ENCODE data around the gene TBC1D5. TPM values are rescaled to one million over a fixed set of nuclear protein-coding genes. Genes with fewer than 3 reads are reported as not detected.

The TBC1D5 gene
- total RNA-seq, 3 donors from 2014 or later: 70.1 to 109 (median 90.1) TPM

DNA sequence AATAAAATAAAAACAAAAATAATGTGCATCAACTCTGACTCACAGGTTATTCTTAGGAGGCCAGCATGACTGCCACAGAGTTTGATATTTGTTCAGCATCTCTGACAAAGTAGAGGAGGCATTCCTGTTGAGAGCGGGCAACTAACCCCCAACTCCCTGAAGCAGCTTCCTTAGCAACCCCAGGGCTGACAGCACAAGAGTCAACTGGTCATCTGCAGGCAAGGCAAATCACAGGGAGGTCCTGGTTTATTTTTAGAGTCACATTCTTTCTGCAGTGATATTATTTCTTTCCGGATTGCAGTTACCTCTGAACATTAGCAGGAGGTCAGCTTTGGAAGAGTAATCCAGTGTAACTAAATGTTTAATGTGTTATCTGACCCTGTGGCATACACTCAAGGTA, 584.7 kb downstream of the TBC1D5 start:
- H3K4me1 ChIP-seq: no peaks in the 10 kb centered on the region
- peaks cover 14 to 19% of the 10 kb centered on the region in 2 donors for H3K9me3 ChIP-seq
- intact Hi-C loops (cut with DNase I; ENCODE audit: low total_unique reads): no loop called here
- TF ChIP-seq POLR2AphosphoS5 (IDR thresholded peaks at IDR 0.05): no peak
- no peak for TF ChIP-seq POLR2A (IDR thresholded peaks at IDR 0.05)
- H3K4me3 ChIP-seq: no peak overlapping the region
- H3K27ac ChIP-seq: no peak overlapping the region
- DNase-seq (ENCODE audit: low spot score in 2 of 2): no peak
- H3K36me3 ChIP-seq: peaks cover 6% of the 10 kb centered on the region
- H3K27me3 ChIP-seq: no peaks in the 10 kb centered on the region

DNA sequence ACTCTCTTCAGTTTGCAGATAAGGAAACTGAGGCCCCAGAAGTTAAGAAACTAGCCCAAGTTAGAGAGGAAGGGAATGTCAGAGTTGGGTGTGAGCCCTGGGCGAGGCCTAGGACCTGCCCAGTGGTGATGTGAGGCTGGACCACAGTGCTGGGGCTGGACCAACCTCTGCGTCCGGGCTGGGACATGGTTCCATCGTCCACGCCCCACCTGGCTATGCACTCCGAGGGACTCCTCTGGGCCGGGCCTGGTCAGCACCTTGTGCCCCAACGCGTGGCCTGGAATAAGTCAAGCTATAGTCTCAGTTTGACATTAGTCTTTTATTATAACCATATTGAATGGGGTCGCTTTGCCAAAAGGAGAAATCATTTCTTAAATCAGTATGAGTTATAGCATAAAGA, 585.6 kb downstream of the TBC1D5 start:
- no peak for TF ChIP-seq POLR2AphosphoS5 (IDR thresholded peaks at IDR 0.05)
- TF ChIP-seq, protein P1, sequence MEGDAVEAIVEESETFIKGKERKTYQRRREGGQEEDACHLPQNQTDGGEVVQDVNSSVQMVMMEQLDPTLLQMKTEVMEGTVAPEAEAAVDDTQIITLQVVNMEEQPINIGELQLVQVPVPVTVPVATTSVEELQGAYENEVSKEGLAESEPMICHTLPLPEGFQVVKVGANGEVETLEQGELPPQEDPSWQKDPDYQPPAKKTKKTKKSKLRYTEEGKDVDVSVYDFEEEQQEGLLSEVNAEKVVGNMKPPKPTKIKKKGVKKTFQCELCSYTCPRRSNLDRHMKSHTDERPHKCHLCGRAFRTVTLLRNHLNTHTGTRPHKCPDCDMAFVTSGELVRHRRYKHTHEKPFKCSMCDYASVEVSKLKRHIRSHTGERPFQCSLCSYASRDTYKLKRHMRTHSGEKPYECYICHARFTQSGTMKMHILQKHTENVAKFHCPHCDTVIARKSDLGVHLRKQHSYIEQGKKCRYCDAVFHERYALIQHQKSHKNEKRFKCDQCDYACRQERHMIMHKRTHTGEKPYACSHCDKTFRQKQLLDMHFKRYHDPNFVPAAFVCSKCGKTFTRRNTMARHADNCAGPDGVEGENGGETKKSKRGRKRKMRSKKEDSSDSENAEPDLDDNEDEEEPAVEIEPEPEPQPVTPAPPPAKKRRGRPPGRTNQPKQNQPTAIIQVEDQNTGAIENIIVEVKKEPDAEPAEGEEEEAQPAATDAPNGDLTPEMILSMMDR (IDR thresholded peaks at IDR 0.05): no peak
- no peak for TF ChIP-seq POLR2A (IDR thresholded peaks at IDR 0.05)
- H3K27me3 ChIP-seq: no peaks in the 10 kb centered on the region
- H3K9me3 ChIP-seq: peaks cover 21 to 24% of the 10 kb centered on the region in 2 donors
- no peak overlapping the region for H3K27ac ChIP-seq
- no peak overlapping the region for H3K4me3 ChIP-seq
- no peaks in the 10 kb centered on the region for H3K4me1 ChIP-seq
- DNase-seq (ENCODE audit: low spot score in 2 of 2): no peak
- H3K36me3 ChIP-seq: peaks cover 6% of the 10 kb centered on the region
- intact Hi-C loops (cut with DNase I; ENCODE audit: low total_unique reads): no loop called here

DNA sequence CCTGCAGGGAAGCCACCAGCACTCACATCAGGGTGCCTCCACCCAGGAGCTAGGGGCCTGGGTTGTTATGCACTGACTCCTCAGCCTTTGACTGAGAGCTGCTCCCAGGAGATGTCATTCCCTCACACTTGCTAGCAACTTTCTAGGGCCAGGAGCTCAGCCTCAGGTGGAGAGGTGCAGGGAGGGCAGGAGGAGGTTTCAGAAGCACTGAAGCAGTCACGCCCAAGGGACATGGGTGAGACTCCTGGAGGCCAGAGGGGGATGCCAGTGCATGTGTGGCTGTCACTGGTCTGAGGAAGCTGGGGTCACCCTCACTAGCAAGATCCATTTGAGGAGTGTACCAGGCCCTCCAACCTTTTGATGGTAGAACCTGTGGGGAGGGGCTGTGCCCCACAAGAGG, 586.5 kb downstream of the TBC1D5 start:
- TF ChIP-seq POLR2AphosphoS5 (IDR thresholded peaks at IDR 0.05): no peak
- no peak for TF ChIP-seq POLR2A (IDR thresholded peaks at IDR 0.05)
- TF ChIP-seq, protein P1 (IDR thresholded peaks at IDR 0.05): no peak
- H3K4me3 ChIP-seq: no peak overlapping the region

DNA sequence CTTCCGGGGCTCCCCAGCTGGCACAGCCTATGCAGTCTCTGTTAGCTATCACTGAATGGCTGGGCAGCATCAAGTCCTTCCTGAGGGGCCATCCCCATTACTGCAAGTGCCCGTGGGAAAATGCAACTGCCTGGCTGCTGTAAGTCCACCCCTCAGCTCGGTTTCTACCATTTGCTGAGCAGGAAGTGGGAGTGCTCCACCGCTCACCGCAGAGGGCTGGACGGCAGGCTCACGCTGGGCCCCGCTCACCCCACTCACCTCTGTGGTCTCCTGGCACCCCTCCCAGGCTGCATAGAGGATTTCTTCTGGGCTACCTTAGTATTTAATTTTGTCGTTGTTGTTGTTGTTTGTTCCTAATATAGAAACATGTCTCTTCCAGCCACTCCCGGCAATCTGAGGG, 587.5 kb downstream of the TBC1D5 start:
- no peak for DNase-seq (ENCODE audit: low spot score in 2 of 2)
- no peak overlapping the region for H3K27ac ChIP-seq
- TF ChIP-seq POLR2AphosphoS5 (IDR thresholded peaks at IDR 0.05) (no peak), POLR2A (IDR thresholded peaks at IDR 0.05) (no peak)
- TF ChIP-seq, protein P1 (IDR thresholded peaks at IDR 0.05): no peak
- intact Hi-C loops (cut with DNase I; ENCODE audit: low total_unique reads): no loop called here
- H3K36me3 ChIP-seq: peaks cover 6% of the 10 kb centered on the region
- no peaks in the 10 kb centered on the region for H3K27me3 ChIP-seq
- no peak overlapping the region for H3K4me3 ChIP-seq
- H3K4me1 ChIP-seq: no peaks in the 10 kb centered on the region
- peaks cover 24 to 25% of the 10 kb centered on the region in 2 donors for H3K9me3 ChIP-seq

More for the DNA sequence above, 586.5 kb downstream of the TBC1D5 start:
- intact Hi-C loops (cut with DNase I; ENCODE audit: low total_unique reads): no loop called here
- Histone ChIP-seq H3K27ac (no peak overlapping the region), H3K36me3 (peaks cover 6% of the 10 kb centered on the region), H3K27me3 (no peaks in the 10 kb centered on the region), H3K4me1 (no peaks in the 10 kb centered on the region), H3K9me3 (peaks cover 24 to 25% of the 10 kb centered on the region in 2 donors)
- DNase-seq (ENCODE audit: low spot score in 2 of 2): no peak

DNA sequence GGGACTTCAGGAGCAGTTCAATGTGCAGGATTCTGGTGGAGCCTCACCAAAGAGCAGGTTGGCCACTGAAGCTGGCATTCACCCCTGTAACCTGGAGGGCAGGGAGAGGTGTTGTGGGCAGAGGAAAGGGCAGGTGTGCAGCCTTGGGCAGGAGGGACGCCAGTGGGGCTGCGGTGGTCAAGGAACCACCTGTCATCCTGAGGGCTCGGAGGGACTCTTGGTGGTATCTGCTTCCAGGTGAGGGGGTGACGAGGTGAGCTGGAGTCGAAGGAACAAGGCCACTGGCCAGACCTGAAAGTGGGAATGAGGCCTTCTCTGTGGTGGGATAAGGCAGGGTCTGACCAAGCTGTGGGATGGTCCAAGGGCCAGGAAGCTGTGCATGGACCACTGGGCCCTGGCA, 588.2 kb downstream of the TBC1D5 start:
- intact Hi-C loops (cut with DNase I; ENCODE audit: low total_unique reads): no loop called here
- no peak for DNase-seq (ENCODE audit: low spot score in 2 of 2)
- peaks cover 24 to 25% of the 10 kb centered on the region in 2 donors for H3K9me3 ChIP-seq

More for the DNA sequence above, 588.2 kb downstream of the TBC1D5 start:
- Histone ChIP-seq H3K4me3 (no peak overlapping the region), H3K4me1 (no peaks in the 10 kb centered on the region), H3K27ac (no peak overlapping the region), H3K36me3 (peaks cover 6% of the 10 kb centered on the region), H3K27me3 (no peaks in the 10 kb centered on the region)
- TF ChIP-seq POLR2AphosphoS5 (IDR thresholded peaks at IDR 0.05) (no peak), POLR2A (IDR thresholded peaks at IDR 0.05) (no peak)
- TF ChIP-seq, protein P1 (IDR thresholded peaks at IDR 0.05): no peak

All from breast epithelium (tissue), 4 donors.